Stimulated activated CD4-positive, alpha-beta T cell treated with anti-CD3 and anti-CD28 coated beads, Interleukin-4, amount 100 ng/mL, for 48 hours (primary cell): Measurements from ENCODE around the gene TMEM209.
A peak's percentile ranks its signal among the peaks of the same experiment; 100 is the strongest.

Source experiments
- DNase-seq, 2 donors: peaks; one replicate each; pipeline ENCODE4 v3.0.0-alpha.2; 2020; ENCODE audit warnings: low read depth in 2 of 2

The TMEM209 gene

GRCh38 chr7:130143986-130144311 is 61.3 kb downstream of the TMEM209 start:
- DNase-seq: no peak

GRCh38 chr7:130143334-130143732 is 61.9 kb downstream of the TMEM209 start:
- no peak for DNase-seq

- DNase-seq: no peak
These were observed 62.4 kb downstream of the TMEM209 start for GRCh38 chr7:130142654-130143333.

- DNase-seq: no peak
These were observed 63.1 kb downstream of the TMEM209 start for GRCh38 chr7:130141884-130142653.

- peak; percentile 13 to 32 for DNase-seq
These were observed 63.9 kb downstream of the TMEM209 start for GRCh38 chr7:130141161-130141883.

- no peak for DNase-seq
These were observed 64.5 kb downstream of the TMEM209 start for GRCh38 chr7:130140551-130141160.

GRCh38 chr7:130139193-130139960 is 65.8 kb downstream of the TMEM209 start:
- DNase-seq: no peak

GRCh38 chr7:130137207-130137606 is 68.0 kb downstream of the TMEM209 start:
- no peak for DNase-seq

- DNase-seq: no peak
These were observed 68.5 kb downstream of the TMEM209 start for GRCh38 chr7:130136579-130137167.

GRCh38 chr7:130135208-130136205 is 69.7 kb downstream of the TMEM209 start:
- no peak for DNase-seq

GRCh38 chr7:130134726-130135125 is 70.5 kb downstream of the TMEM209 start:
- no peak for DNase-seq

GRCh38 chr7:130134106-130134636 is 71.0 kb downstream of the TMEM209 start:
- no peak for DNase-seq

- no peak for DNase-seq
These were observed 72.0 kb downstream of the TMEM209 start for GRCh38 chr7:130133029-130133782.

- no peak for DNase-seq
These were observed 73.0 kb downstream of the TMEM209 start for GRCh38 chr7:130131964-130132875.

- DNase-seq: no peak
These were observed 73.9 kb downstream of the TMEM209 start for GRCh38 chr7:130131191-130131834.

GRCh38 chr7:130129011-130129411 is 76.2 kb downstream of the TMEM209 start:
- no peak for DNase-seq

GRCh38 chr7:130127821-130128317 is 77.3 kb downstream of the TMEM209 start:
- DNase-seq: no peak
